Keratinocyte (primary cell): ENCODE data around the gene CEACAM20. TPM values are rescaled to one million over a fixed set of nuclear protein-coding genes. Genes with fewer than 3 reads are reported as not detected.
A peak's percentile ranks its signal among the peaks of the same experiment; 100 is the strongest.

Experiments
- DNase-seq: peaks from one replicate; pipeline ENCODE4 v3.0.0-alpha.2; 2011; ENCODE audit warnings: low read depth, missing footprints, low spot score
- FAIRE-seq: peaks from 2 replicates; lab custom pipeline; 2011; peaks lifted over from hg19 to GRCh38; lab: Jason Lieb, UNC
- H2AFZ ChIP-seq: 2 replicates; pipeline ENCODE4 v1.6.0; 2012; ENCODE audit warnings: low read length, control low read depth, inconsistent platforms; ENCODE audit not compliant: control insufficient read depth
- H3K27ac ChIP-seq: 2 replicates; pipeline ENCODE4 v1.5.1; 2011; ENCODE audit warnings: low read length; ENCODE audit not compliant: control insufficient read depth, insufficient read depth
- H3K27me3 ChIP-seq: 3 replicates; pipeline ENCODE4 v1.6.0; 2011; ENCODE audit warnings: low read length; ENCODE audit not compliant: control insufficient read depth, insufficient read depth; ENCODE audit errors: extremely low read depth
- H3K36me3 ChIP-seq, 2 experiments: 2 replicates in 1 of 2; 3 replicates in 1 of 2; pipeline ENCODE4 v1.5.1; 2011; ENCODE audit warnings: low read length in 2 of 2, mild to moderate bottlenecking in 1 of 2; ENCODE audit not compliant: control insufficient read depth in 2 of 2, insufficient read depth in 2 of 2; ENCODE audit errors: extremely low read depth in 1 of 2
- H3K4me1 ChIP-seq: 3 replicates; pipeline ENCODE4 v1.5.1; 2011; ENCODE audit warnings: low read length; ENCODE audit not compliant: control insufficient read depth, insufficient read depth; ENCODE audit errors: extremely low read depth
- H3K4me2 ChIP-seq: 3 replicates; pipeline ENCODE4 v1.6.0; 2011; ENCODE audit warnings: low read depth, low read length; ENCODE audit not compliant: control insufficient read depth, insufficient read depth; ENCODE audit errors: extremely low read depth
- H3K4me3 ChIP-seq, 3 experiments: fragments of 200-600 bp in 1 of 3; sonication (generic) in 1 of 3; 2 replicates in 2 of 3; 3 replicates in 1 of 3; pipeline ENCODE4 v1.5.1; 2011 to 2016; ENCODE audit warnings: low read length in 3 of 3, mild to moderate bottlenecking in 3 of 3, control low read depth in 2 of 3, inconsistent platforms in 1 of 3, low read depth in 1 of 3, mixed read lengths in 1 of 3, mixed run types in 1 of 3, moderate library complexity in 1 of 3; ENCODE audit not compliant: control insufficient read depth in 2 of 3, insufficient read depth in 2 of 3; ENCODE audit errors: extremely low read depth in 1 of 3
- H3K79me2 ChIP-seq: 2 replicates; pipeline ENCODE4 v1.6.0; 2012; ENCODE audit warnings: low read length; ENCODE audit not compliant: control insufficient read depth, insufficient read depth
- H3K9ac ChIP-seq: 3 replicates; pipeline ENCODE4 v1.6.0; 2011; ENCODE audit warnings: low read length; ENCODE audit not compliant: control insufficient read depth, insufficient read depth; ENCODE audit errors: extremely low read depth
- H3K9me1 ChIP-seq: 3 replicates; pipeline ENCODE4 v1.6.0; 2011; ENCODE audit warnings: low read length; ENCODE audit not compliant: control insufficient read depth, insufficient read depth; ENCODE audit errors: extremely low read depth
- H3K9me3 ChIP-seq: 2 replicates; pipeline ENCODE4 v1.5.1; 2012; ENCODE audit warnings: low read depth, low read length; ENCODE audit not compliant: control insufficient read depth
- H4K20me1 ChIP-seq: 3 replicates; pipeline ENCODE4 v1.6.0; 2011; ENCODE audit warnings: low read length; ENCODE audit not compliant: control insufficient read depth, insufficient read depth; ENCODE audit errors: extremely low read depth
- EZH2 ChIP-seq: IDR thresholded peaks from one replicate; pipeline ENCODE4 v1.6.1; 2012; ENCODE audit warnings: inconsistent platforms, mild to moderate bottlenecking, low read length, moderate library complexity
- dilution Hi-C: fragments of 300-500 bp; cut with MboI; formaldehyde crosslinking; loops from one replicate; pipeline ENCODE4 v1.7.0; 2020; ENCODE audit warnings: low sequenced_read_pairs; ENCODE audit not compliant: extremely low pct_ligation_motif_present
- polyA plus RNA-seq, 5 experiments: library from polyadenylated mRNA; depleted of rRNA in 3 of 5; stranded (reverse) in 3 of 5; stranded (forward) in 1 of 5; unstranded in 1 of 5; fragments of >200 nt; gene quantifications; 1 replicate in 1 of 5; 2 replicates in 3 of 5; 3 replicates in 1 of 5; pipeline versions ENCODE4 v1.2.1 to v1.2.3, GENCODE V29; 2011 to 2012; ENCODE audit warnings: missing spikeins in 2 of 5, low read depth in 1 of 5, low replicate concordance in 1 of 5
- TF ChIP-seq, protein P1 (sequence below), 3 experiments: IDR thresholded peaks in 1 of 3; conservative IDR thresholded peaks in 1 of 3; optimal IDR thresholded peaks in 1 of 3; 2 replicates in 2 of 3; 3 replicates in 1 of 3; pipeline versions ENCODE3 to v1.5.1; 2011; ENCODE audit warnings: low read length in 3 of 3, mild to moderate bottlenecking in 3 of 3, moderate library complexity in 2 of 3, control low read depth in 1 of 3, inconsistent platforms in 1 of 3; ENCODE audit not compliant: insufficient read depth in 2 of 3; ENCODE audit errors: extremely low read depth in 1 of 3

The CEACAM20 gene
- polyA plus RNA-seq, 1 donor (not counting 4 experiments of a cell fraction or from before 2014, with no cell fraction given) = not detected

DNA sequence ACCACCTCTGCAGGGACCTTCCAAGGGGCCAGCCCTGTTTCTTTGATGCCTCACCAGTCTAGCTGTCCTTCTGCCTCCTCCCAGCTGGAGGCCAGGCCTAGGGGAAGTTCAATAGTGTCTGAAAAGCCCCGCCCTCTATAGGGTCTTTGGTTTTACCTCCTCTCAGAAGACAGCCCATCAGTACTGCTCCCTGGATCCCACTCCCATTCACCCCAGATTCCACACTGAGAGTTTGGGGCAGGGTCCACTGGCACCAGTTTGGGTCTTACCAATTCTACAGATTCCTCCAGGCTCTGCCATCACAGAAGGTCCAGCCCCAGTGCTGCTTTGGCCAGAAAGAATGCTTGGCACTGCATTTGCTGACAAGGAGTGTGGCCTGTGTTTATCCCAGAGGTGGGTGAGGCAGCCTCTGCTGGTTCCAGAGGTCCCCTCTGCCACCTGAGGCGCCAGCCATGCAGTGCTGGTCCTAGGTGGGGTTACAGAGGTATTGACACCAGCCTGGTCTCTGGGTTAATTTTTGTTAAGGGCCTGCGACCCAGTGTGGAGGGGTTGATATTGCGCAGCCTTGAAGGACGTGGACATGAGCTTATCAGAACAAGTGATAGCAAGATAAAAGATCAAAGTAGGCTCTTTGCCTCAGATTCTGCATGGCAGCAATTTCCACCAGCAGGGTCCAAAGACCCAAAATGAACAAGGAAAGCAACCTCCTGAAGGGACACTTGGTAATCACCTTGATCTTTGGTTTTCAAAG, 42.5 kb upstream of the CEACAM20 start:
- H3K27me3 ChIP-seq = peaks cover 5% of the 10 kb centered on the region
- no peak overlapping the region for H3K9ac ChIP-seq
- H3K27ac ChIP-seq = no peak overlapping the region
- H3K36me3 ChIP-seq = no peaks in the 10 kb centered on the region
- no peaks in the 10 kb centered on the region for H4K20me1 ChIP-seq
- H2AFZ ChIP-seq = no peak overlapping the region
- TF ChIP-seq, protein P1, sequence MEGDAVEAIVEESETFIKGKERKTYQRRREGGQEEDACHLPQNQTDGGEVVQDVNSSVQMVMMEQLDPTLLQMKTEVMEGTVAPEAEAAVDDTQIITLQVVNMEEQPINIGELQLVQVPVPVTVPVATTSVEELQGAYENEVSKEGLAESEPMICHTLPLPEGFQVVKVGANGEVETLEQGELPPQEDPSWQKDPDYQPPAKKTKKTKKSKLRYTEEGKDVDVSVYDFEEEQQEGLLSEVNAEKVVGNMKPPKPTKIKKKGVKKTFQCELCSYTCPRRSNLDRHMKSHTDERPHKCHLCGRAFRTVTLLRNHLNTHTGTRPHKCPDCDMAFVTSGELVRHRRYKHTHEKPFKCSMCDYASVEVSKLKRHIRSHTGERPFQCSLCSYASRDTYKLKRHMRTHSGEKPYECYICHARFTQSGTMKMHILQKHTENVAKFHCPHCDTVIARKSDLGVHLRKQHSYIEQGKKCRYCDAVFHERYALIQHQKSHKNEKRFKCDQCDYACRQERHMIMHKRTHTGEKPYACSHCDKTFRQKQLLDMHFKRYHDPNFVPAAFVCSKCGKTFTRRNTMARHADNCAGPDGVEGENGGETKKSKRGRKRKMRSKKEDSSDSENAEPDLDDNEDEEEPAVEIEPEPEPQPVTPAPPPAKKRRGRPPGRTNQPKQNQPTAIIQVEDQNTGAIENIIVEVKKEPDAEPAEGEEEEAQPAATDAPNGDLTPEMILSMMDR (optimal IDR thresholded peaks at IDR 0.05 in 1 of 3, IDR thresholded peaks at IDR 0.05 in 1 of 3, conservative IDR thresholded peaks at IDR 0.05 in 1 of 3; ENCODE audit: extremely low read depth in 1 of 3, insufficient read depth in 2 of 3, low read length in 3 of 3) = no peak
- no peak for TF ChIP-seq EZH2
- FAIRE-seq = no peak
- H3K4me1 ChIP-seq = peaks cover 2% of the 10 kb centered on the region
- no peak overlapping the region for H3K4me2 ChIP-seq
- H3K9me1 ChIP-seq = no peaks in the 10 kb centered on the region
- no peaks in the 10 kb centered on the region for H3K79me2 ChIP-seq
- dilution Hi-C loops = no loop called here
- H3K9me3 ChIP-seq = no peaks in the 10 kb centered on the region
- no peak overlapping the region for H3K4me3 ChIP-seq
- no peak for DNase-seq

DNA sequence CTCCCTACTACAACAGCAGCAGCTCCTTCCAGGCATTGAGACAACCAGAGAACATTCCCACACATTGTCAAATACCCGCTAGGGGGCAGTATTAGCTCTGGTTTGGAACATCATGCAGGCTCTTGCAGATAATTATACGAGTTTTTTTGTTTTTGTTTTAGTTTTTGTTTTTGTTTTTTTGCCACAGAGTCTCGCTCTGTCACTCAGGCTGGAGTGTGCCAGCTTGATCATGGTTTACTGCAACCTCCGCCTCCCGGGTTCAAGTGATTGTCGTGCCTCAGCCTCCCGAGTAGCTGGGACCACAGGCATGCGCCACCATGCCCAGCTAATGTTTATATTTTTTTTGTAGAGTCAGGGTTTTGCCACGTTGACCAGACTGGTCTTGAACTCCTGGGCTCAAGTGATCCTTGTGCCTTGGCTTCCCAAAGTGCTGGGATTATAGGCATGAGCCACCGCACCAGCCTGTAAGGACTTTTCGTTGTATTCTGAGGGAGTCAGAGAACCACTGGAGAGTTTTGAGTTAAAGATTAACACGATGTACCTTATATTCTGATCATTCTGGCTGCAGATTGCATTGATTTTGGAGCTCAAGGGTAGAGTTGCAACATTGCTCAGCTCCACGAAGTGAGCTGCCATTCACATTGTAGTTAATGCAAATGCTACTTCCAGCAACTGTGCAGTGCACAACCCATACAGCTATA, 41.7 kb upstream of the CEACAM20 start:
- Histone ChIP-seq H4K20me1 (no peaks in the 10 kb centered on the region), H3K4me1 (peaks cover 4% of the 10 kb centered on the region), H3K9me1 (no peaks in the 10 kb centered on the region), H3K4me2 (no peak overlapping the region), H3K79me2 (no peaks in the 10 kb centered on the region), H3K9ac (no peak overlapping the region), H3K27ac (no peak overlapping the region), H3K4me3 (no peak overlapping the region), H3K9me3 (no peaks in the 10 kb centered on the region), H2AFZ (no peak overlapping the region), H3K36me3 (no peaks in the 10 kb centered on the region), H3K27me3 (peaks cover 5% of the 10 kb centered on the region)
- no peak for TF ChIP-seq EZH2
- TF ChIP-seq, protein P1 (optimal IDR thresholded peaks at IDR 0.05 in 1 of 3, IDR thresholded peaks at IDR 0.05 in 1 of 3, conservative IDR thresholded peaks at IDR 0.05 in 1 of 3; ENCODE audit: extremely low read depth in 1 of 3, insufficient read depth in 2 of 3, low read length in 3 of 3) = peak; percentile 65 to 74 (median 68)
- DNase-seq (no peak), FAIRE-seq (peak; percentile 91)
- dilution Hi-C loops = no loop called here
